NCI-H2081 treated with DMSO at 0.1 percent for 48 hours (cell line): Measurements from ENCODE around the gene PTGES.

Source experiments
- DNase-seq: peaks from one replicate; lab custom pipeline; 2025; lab: John Stamatoyannopoulos, UW

The PTGES gene

DNA sequence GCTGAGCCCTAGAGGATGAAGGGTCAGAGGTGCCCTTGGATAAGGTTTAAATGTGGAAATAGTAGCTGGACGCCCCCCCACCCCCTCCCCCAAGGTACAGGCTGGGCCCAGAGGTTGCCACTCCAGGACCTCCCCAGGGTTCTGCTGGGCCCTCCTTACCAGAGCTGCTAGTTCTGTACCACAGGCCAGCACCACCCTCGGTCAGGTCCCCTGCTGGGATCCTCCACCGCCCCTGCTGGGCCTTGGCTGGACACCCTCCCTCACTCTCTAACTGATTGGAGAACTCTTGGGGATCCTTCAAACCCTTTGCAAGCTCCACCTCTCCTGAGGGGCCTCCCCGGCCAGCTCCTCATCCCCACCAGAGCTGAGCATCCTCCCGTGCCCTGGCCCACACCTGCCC lies 34.9 kb downstream of the PTGES start:
- no peak for DNase-seq

- no peak for DNase-seq
Observed at GRCh38 chr9:129716091-129716490, 36.8 kb downstream of the PTGES start.

DNA sequence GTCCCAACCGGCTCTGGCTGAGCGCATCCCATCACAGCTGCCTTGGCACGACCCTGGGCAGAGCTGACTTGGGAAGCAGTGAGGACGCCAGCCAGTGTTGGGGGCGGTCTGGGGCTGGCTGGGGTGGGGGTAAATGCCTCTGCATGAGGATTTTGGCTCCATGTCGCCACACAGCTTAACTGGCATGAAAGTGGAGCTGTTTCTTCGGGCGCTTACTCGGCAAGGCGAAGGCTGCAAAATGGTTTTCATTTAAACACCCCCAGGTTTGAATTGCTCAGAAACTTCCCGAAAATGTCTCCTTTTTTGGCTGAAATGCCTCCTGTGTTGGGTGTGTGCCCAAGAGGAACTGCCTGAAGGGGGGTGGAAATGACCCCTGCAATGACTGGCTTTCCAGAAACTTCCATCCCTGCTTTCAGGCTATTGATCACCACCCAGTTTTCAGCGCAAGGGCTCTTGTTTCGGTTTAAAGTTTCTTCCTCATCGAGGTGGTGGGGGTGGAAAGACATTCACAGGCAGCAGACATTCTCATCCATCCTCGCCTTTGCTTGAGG lies 38.3 kb downstream of the PTGES start:
- no peak for DNase-seq

DNA sequence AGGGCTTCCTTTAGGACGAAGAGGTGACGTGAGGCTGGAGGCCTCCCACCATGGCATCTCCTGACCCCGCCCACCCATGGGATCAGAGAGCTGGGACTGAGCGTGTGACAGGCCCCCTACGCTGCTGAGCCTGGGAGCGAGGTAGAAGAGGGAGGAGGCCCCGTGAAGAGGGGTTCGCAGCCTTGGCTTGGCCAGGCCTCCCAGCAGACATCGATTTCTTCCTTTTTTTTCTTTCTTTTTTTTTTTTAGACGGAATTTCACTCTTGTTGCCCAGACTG lies 39.5 kb downstream of the PTGES start:
- DNase-seq, result no peak

GRCh38 chr9:129712634-129713401 lies 40.0 kb downstream of the PTGES start:
- DNase-seq, result no peak

GRCh38 chr9:129710169-129710453 lies 42.7 kb downstream of the PTGES start:
- DNase-seq, result no peak

DNA sequence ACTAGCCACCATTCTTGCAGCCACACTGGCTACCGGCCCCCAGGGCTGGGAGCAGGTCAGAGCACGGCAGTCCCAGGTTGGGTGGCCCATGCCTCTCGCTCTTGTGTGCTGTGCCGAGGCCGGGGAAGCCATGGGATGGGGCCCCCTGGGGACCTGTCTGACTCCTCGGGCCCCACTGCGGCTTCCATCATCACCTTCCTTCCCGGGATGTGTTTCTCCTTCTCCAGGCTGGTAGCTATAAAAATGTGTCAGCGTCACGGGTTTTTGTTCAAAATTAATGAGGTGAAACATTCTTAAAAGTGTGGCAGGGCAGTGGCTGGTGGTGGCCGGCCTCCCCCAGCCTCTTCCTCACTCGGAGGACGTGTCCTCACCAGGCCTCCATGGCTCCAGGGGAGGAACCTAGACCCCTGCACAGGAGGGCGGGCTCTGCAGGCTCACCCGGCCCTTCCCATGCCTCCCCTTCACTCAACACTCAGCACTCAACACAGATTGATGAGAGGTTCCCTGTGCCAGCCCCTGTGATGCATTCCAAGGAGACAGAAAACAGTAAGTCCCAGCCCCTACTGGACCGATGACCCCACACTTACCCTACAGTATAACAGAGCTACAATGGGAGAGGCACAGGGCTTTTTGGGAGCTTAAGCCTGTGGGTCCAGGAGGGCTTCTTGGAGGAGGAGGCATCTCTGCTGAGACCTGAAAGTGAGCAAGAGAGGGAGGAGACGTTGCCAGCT lies 43.2 kb downstream of the PTGES start:
- no peak for DNase-seq

DNA sequence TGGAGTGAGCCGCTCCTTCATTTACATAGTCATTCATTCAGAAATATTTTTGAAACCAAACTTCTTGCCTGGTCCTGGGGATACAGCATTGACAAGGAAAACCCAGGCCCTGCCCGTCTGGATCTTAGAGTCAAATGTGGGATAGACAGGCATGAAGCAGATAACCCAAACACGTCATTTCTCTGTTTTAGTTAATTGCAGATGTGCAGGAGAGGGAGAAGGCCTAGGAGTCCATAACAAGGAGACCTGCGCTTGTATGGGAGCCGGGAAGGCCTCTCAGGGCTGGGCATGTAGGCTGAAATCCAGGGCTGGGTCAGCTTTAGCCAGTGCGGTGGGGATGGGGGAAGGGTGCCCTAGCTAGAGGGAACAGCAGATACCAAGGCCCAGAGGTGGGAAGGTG lies 44.0 kb downstream of the PTGES start:
- DNase-seq, result no peak

DNA sequence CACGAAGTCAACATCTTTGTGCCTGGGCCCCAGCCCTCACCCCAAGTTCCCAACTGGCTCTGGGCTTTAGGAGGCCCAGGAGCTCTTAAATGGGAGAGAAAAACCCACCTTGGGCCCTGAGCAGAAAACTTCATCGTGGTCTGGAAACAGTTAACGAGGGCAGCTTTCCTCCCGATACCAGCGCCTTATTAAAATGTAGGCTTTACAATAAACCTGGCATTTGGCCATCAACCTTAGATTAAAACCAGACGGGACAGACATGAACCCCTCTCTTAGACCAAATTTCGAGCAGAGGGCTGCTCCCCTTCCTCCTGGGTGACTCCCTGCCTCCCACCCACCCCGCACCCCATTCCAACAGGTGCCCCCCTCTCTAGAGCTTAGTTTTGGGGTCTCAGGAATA lies 48.0 kb downstream of the PTGES start:
- no peak for DNase-seq

DNA sequence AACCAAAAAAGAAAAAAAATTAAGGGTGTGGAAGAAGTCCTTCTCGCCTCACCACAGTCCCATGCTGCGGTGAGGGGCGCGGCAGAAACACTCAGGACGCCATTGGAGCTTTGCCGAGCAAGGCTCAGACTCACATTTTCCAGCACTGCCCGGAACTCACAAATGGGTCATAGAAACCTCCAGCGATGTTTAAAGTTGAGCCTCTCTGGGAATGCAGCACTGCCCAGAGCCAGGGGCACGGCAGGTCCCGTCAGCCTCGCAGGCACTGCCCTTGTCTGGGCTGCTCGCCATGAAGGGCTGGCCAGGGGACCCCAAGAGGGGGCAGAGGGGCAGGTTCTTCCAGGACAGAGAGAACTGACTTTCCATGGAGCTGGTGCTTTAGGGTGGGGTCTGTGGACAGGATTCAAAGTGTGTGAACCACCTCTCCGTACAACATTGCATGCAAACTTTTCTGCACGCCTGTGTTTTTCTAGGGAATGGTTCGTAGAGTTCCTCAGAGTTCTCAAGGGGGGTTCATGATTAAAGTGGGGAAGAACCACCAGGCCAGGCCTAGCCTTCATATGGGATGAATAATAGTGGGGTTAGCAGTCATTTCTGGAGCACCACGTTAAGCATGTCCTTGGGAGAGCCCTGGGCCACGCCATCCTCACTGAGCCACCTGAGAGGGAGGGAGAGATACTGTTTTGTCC lies 49.0 kb downstream of the PTGES start:
- DNase-seq, result no peak

DNA sequence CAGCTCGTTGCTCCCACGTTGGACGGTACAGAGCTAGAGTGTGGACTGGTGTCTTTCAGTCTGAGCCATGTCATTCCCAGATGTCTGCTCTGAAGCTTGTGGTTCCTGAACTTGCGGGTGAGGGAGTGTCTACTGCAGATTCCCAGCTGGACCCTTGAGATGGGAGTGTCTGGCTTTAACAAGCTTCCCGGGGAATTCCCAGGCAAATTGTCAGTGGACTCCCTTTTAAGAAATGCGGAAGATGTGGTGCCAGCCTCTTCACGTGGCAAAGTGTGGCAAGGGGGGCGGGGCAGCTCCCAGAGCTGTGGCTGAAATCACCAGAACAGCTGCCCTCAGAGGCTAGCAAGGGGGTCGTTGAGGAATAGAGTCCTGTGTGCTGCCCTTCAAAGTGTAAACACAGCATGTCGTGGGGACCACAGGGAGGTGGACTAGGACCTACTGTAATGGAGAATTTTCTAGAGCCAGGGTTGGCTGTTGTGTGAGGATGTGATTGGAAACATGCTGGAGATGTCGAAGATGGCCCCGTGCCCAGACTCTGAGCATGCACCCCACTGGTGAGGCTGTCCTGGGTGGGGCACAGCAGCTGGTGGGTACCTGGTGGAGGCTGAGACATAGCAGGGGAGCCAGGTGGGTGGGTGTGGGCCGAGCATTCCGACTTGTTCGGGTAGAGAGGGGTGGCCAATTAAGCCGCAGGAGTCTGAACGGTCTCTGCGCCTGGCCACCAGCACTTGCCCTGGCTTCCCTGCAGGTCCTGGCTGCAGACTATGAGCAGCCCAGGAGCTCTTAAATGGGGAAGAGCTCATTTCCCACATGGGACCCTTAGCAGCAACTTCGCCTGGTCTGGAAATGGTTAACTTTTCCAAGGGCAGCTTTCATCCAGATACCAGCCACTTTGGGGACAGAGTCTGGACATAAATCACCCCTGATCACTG lies 50.0 kb downstream of the PTGES start:
- no peak for DNase-seq

DNA sequence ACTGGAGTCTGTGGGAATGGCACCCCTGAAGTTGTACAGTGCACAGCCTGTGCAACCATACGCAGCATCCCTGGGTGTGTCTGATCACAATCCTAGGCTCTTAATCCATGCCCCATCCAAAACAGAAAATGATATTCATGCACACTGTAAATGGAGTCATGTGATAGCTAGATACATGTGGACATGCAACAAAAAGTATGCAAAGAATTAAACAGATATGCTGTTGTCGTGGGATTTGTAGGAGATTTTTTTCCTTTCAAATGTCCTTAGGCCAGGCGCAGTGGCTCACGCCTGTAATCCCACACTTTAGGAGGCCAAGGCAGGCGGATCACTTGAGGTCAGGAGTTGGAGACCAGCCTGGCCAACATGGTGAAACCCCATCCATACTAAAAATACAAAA lies 51.3 kb downstream of the PTGES start:
- DNase-seq, result no peak

- DNase-seq, result no peak
Observed at GRCh38 chr9:129701054-129701453, 51.8 kb downstream of the PTGES start.

DNA sequence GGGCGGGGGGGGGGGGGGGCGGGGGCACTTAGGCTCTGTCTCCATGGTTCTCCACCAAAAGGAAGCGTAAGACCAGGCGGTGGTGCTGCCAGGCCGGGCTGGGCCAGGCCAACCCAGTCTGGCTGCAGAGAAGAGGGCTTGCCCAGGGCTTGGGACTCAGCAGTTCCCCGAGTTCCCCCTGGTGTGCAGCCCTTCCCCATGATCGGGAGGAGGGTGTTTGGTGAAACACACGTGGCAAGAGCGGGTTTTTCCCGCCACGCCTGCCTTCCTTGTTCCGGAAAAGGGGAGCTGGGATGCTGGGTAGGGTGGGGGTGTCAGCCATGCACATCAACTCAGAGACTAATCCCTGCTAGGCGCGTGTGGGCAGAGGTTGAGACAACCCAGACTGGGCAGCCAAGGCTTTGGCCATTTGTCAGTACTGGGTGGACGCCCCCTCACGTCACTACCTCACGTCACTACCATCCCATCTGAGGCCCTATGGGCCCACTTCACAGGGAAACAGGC lies 54.5 kb downstream of the PTGES start:
- DNase-seq, result no peak

GRCh38 chr9:129697656-129698253 lies 55.1 kb downstream of the PTGES start:
- no peak for DNase-seq

GRCh38 chr9:129696944-129697655 lies 55.7 kb downstream of the PTGES start:
- DNase-seq, result no peak

DNA sequence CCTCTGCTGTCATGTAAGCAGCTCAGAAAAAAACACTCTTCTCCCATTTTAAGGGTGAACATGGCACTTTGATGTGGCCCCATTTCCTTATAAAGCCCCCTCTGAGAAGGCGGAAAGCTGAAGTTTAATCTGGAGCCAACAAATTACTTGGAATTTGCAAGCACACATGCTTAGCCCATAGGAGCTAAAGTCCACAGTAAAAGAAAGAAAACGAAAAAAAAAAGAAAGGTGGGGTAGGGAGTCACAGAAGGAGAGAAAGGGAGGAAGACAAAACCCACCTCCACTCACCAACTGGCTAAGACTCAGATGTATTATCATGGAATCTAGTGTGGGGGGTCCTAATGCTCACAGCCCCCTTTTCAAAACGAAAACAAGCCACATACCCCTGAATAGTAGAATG lies 57.0 kb downstream of the PTGES start:
- no peak for DNase-seq

DNA sequence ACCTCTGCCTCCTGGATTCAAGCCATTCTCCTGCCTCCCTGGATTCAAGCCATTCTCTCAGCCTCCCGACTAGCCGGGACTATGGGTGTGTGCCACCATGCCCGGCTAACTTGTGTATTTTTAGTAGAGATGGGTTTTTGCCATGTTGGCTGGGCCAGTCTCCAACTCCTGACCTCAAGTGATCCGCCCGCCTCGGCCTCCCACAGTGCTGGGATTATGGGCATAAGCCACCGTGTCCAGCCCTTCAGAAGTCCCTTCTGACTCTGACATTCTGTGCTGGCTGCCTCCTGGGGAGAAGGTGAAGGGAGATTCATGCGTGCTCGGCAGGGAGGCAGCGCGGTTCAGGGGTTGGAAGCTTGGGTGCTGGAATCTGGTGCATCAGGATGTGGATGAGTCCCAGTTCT lies 58.6 kb downstream of the PTGES start:
- no peak for DNase-seq

GRCh38 chr9:129693741-129694140 lies 59.1 kb downstream of the PTGES start:
- no peak for DNase-seq

GRCh38 chr9:129692534-129692933 lies 60.3 kb downstream of the PTGES start:
- no peak for DNase-seq
